ENCODE data around the gene SOX10.
A peak's percentile ranks its signal among the peaks of the same experiment; 100 is the strongest.
"Not testable (repeated sequence)": the region's sequence is repeated elsewhere in the genome, so short reads cannot be mapped to it uniquely, and the experiment has no call there.

Gene SOX10

DNA sequence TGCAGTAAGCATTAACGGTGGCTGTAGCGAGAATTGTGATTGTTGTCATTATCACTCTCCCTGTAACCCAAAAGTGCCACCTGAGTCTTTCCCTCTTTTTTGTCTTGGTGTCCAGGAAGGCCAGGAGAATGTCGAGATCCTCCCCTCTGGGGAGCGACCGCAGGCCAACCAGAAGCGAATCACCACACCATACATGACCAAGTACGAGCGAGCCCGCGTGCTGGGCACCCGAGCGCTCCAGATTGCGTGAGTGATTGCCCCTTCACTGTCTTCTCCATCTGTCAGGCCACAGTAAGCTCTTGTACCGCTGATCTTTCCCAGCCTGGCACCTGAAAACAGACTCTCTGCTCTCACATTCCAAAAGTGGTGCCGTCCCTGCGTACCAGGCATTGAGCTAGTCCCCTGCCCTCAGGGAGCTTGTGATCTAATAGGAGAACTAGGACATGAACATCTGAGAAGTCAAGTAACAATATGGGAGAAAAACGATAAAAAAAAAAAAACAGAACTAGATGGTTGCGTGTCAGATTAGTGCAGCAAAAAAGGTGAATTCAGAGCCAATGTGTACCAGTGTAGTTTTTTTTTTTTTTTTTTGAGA lies 25.0 kb downstream of the SOX10 start:
- no peak for DNase-seq

GRCh38 chr22:37957232-37957631 lies 27.1 kb downstream of the SOX10 start:
- DNase-seq = no peak

DNA sequence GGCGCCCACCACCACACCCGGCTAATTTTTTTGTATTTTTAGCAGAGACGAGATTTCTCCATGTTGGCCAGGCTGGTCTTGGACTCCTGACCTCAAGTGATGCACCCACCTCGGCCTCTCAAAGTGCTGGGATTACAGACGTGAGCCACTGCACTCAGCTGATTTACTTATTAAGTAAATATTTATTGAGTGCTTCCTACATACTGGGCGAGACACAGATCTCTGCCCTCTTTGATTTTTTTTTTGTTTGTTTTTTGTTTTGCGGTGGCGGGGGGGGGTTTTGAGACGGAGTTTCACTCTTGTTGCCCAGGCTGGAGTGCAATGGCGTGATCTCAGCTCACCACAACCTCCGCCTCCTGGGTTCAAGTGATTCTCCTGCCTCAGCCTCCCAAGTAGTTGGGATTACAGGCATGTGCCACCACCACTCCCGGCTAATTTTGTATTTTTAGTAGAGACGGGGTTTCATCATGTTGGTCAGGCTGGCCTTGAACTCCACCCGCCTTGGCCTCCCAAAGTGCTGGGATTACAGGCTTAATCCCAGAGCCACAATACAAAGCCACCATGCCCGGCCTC lies 28.4 kb downstream of the SOX10 start:
- not testable (repeated sequence) for DNase-seq

- DNase-seq = no peak
Measured at GRCh38 chr22:37954686-37955085, 29.7 kb downstream of the SOX10 start.

DNA sequence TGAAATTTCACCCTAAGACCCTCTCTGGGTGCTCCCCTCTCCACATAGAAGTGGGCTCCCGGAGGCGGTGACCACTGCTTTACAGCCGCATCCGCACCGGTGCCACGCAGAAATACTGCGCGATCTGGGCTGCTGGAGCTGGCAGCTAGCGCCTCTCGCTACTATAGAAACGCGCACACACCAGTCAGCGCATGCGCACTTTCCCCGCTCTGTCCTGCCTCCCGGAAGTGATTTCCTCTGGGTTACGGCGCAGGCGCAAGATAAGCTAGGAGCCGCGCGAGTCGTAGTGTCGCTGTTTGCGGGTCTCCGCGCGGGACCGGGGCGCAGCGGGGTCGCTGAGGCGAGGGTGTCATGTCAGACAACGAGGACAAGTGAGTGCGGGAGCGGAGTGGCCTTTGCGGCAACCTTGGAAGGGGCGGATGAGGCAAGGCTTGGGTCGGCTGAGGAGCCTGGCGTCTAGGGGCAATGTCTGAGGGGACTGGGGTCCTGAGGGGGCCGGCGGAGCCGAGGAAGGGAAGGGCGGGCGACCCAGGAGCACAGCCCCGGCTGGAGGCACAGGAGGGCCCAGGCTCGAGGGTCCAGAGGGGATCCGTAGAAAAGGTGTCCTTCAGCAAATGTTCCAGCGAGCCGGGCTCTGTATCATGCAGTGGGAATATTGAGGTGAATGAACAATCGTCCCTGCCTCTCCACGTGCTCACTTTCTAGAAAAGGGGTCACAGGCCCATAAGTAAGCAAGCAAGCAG lies 30.7 kb downstream of the SOX10 start, which contains the start of the genes C22orf23 and POLR2F:
Gene C22orf23 (minus strand): TSS at position 165 of the 743 bp plus-strand sequence. CDS start 452 bp downstream, outside the sequence.
Gene POLR2F (plus strand): TSS at position 263 of the 743 bp plus-strand sequence. CDS start 89 bp downstream, at position 352.
- peak; percentile 86 to 91 for DNase-seq

GRCh38 chr22:37953062-37953436 lies 31.3 kb downstream of the SOX10 start:
- peak in 1 of 2 experiments; percentile 51 for DNase-seq

- not testable (repeated sequence) for DNase-seq
Measured at GRCh38 chr22:37952629-37953028, 31.7 kb downstream of the SOX10 start.

- DNase-seq = no peak
Measured at GRCh38 chr22:37951305-37951704, 33.0 kb downstream of the SOX10 start.

- DNase-seq = not testable (repeated sequence)
Measured at GRCh38 chr22:37947142-37947795, 37.1 kb downstream of the SOX10 start.

- DNase-seq = not testable (repeated sequence)
Measured at GRCh38 chr22:37944423-37944822, 39.9 kb downstream of the SOX10 start.

- no peak for DNase-seq
Measured at GRCh38 chr22:37943825-37944198, 40.5 kb downstream of the SOX10 start.

GRCh38 chr22:37943136-37943824 lies 41.1 kb downstream of the SOX10 start:
- DNase-seq = no peak

GRCh38 chr22:37942133-37942532 lies 42.2 kb downstream of the SOX10 start:
- no peak for DNase-seq

DNA sequence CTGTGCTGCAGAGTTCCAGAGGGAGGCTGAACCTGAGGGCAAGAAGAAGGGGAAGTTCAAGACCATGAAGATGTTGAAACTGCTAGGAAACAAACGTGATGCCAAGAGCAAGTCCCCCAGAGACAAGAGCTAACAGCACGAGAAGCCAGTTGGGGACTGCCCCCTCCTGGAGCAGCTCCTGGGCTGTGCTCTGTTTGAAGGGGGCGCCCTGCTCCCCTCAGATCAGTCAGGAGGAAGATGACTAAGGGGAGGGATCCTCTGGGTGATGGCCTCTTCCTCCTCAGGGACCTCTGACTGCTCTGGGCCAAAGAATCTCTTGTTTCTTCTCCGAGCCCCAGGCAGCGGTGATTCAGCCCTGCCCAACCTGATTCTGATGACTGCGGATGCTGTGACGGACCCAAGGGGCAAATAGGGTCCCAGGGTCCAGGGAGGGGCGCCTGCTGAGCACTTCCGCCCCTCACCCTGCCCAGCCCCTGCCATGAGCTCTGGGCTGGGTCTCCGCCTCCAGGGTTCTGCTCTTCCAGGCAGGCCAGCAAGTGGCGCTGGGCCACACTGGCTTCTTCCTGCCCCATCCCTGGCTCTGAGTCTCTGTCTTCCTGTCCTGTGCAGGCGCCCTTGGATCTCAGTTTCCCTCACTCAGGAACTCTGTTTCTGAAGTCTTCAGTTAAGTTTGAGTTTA lies 43.5 kb downstream of the SOX10 start:
- peak; percentile 58 to 63 for DNase-seq

GRCh38 chr22:37933711-37934376 lies 50.5 kb downstream of the SOX10 start:
- peak; percentile 82 to 87 for DNase-seq

DNA sequence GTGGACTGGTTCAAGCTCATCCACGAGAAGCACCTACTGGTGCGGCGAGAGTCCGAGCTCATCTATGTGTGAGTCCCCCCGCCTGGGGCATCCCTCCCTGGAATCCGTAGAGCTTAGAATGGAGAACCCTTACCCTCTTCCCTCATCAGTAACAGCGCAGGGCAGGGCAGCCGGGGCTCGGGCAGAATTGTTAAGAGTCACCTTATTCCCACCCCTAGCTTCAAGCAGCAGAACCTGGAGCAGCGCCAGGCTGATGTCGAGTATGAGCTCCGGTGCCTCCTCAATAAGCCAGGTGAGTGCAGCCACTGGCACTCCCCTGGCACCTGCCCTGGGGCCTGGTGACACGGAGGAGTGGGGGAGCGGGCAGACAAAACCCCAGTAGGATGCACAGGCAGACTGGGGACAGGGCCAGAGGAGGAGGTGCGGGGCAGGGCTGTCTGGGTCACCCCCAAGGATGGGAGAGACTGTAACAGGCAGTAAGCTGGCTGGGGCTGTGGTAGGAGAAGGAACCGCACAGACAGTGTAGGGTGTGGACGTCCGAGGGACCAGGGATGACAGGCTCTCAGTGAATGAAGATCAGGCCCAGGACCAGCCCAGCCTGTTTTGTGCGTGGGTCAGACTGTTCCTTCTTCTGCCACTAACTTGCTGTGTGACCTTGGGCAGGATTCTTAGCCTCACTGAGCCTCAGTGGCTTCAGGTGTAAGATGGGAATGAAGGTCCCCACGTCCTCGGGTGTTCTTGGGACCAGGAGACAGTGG lies 51.4 kb downstream of the SOX10 start:
- no peak for DNase-seq

- DNase-seq = no peak
Measured at GRCh38 chr22:37932401-37932800, 52.0 kb downstream of the SOX10 start.

GRCh38 chr22:37931893-37932389 lies 52.4 kb downstream of the SOX10 start:
- no peak for DNase-seq

GRCh38 chr22:37930952-37931440 lies 53.4 kb downstream of the SOX10 start:
- no peak for DNase-seq

GRCh38 chr22:37930270-37930951 lies 53.9 kb downstream of the SOX10 start:
- peak in 1 of 2 experiments; percentile 2 for DNase-seq

All from AML-193 (cell line).